Stimulated activated CD4-positive, alpha-beta T cell treated with anti-CD3 and anti-CD28 coated beads, Interleukin-2, amount 100 ng/mL, for 48 hours (primary cell): ENCODE data around the gene AGAP2.
"Not testable (repeated sequence)": the region's sequence is repeated elsewhere in the genome, so short reads cannot be mapped to it uniquely, and the experiment has no call there.

Experiments
- DNase-seq, 2 donors: peaks; one replicate each; pipeline ENCODE4 v3.0.0-alpha.2; 2020

AGAP2 gene

DNA sequence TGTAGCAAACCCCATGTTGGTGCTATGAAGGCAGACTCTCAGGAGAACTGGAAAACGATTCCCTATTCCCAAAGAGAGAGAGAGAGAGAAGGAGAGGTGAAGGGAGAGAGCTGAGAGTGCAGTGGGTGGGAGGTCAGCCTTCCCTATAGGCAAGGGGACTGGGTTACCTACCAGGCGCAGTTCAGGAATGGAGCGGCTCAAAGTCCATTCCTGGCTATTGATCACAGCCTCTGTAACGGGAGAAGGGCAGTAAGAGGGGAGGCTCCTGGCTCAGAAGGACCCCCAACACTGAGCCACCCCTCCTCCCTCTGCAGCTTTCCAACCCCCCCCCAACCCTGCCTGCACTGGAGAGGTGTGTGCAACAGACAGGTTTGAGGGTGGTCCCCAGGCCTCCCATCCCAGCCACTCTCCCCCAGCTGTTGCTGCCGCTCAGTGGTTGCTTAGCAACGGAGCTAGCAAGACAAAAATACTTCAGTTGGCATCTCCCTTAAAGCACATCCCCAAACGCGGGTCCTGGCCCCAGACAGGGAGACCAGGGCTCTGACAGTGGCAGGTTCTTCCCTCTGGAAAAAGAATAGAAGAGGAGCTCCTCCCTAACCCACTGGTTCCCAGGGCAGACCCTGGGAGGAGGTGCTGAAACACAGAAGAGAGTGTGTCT is 3.2 kb downstream of the AGAP2 start:
- no peak for DNase-seq

- DNase-seq: no peak
Measured at GRCh38 chr12:57734591-57734990, 4.0 kb downstream of the AGAP2 start.

DNA sequence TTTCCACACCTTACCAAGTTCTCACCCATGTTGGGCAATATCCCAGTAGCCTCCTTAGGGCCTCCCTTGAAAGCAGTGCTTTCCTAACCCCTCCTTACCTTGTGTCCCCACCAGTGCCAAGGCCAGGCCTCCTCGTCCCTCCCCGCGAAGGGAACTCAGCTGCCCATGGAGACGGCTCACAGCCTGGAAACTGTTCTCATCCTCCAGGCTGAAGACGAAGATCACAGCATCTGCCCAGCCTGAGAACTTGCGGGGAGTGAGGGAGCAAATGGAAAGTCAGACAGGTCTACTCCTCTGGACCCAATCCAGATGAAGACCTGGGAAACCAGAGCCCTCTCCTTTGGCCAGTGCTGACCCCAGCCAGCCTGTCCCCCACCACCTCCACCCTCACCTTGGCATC is 4.6 kb downstream of the AGAP2 start:
- DNase-seq: no peak

DNA sequence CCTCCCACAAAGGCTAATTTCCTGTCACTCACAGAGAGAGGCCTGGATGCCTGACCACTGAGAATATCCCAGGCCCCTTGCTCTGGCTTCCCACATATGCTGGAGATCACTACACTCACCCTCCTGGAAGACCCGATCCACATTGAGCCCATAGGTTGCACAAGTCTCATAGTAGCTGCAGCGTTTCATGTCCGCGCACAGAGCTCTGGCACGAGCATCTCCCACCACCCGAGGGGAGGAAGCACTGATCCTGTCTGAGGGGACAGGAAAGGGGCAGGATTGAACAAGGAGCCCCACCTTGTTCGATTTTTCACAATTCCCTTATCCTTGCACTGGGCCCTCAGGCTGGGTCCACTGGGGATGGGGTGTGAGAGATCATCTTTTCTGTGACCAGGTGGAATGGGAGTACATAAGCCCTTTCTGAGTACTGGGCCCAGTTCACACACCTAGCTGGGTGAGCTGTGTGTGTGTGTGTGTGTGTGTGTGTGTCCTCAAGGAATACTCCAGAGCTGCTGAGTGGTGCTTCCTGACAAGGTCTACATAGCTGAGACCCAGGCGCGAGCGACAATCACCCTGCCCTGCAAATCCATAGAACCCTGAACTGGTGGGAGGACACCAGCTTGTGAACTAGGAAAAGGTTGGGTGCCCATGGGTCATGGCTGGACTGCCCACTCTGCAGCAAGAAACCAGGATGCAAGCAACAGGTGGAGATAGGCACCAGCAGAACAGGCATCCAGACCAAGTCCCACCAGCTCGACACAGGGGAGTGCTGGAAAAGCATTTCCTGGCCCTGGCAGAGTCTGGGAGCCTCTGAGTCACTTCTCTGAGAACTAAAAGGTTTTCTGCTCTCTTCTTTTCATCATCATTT is 5.6 kb downstream of the AGAP2 start:
- no peak for DNase-seq

DNA sequence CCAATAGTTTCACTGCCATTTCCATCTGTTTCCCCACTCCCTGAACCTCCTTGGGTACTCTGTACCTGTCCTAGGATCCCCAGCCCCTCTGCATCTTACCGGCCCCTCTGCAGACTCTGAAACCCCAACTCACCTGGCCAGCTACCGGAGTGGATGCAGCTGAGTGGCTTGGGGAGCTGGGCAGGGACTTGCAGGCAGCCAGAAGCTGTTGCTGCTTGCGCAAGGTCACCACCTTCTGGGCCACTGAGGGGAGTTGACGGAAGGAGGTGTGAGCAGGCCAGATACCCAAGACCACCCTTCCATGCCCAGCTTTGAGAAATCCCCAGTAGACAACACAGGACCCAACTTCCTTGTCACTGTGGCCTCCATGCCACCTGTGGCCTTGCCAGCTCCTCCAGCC is 6.3 kb downstream of the AGAP2 start:
- DNase-seq: no peak

DNA sequence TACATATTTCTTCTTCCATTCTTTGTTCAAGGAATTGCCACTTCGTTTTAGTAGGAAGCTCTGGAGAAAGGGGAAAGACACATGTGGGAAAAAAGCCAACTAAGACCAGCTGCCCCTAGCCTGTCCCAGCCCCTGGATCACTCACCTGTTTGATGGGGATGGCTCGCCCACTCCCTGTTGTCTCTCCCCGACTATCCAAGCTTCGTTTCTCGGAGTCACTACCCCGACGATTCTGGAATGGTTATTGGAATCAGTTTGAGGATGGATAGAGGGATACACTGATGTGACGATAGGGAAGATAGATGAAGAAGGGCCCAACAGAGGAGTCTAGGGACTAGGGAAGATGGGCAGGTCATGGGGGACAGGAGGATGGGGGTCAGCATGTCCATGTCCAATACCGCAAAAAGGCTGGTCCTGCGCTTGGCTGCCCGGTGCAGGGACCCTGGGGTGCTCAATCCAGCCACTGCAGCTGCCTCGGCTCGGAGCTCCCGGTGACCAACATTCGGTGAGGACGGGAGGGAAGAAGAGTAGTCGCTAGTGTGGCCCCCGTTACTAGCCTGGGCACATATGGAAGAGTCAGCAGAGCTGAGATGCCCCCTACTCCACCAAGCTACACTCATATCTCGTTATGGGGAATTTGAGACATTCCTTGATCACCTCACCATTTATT is 7.0 kb downstream of the AGAP2 start:
- no peak for DNase-seq

- no peak for DNase-seq
Measured at GRCh38 chr12:57730336-57731067, 8.0 kb downstream of the AGAP2 start.

- DNase-seq: no peak
Measured at GRCh38 chr12:57729321-57729844, 9.2 kb downstream of the AGAP2 start.

DNA sequence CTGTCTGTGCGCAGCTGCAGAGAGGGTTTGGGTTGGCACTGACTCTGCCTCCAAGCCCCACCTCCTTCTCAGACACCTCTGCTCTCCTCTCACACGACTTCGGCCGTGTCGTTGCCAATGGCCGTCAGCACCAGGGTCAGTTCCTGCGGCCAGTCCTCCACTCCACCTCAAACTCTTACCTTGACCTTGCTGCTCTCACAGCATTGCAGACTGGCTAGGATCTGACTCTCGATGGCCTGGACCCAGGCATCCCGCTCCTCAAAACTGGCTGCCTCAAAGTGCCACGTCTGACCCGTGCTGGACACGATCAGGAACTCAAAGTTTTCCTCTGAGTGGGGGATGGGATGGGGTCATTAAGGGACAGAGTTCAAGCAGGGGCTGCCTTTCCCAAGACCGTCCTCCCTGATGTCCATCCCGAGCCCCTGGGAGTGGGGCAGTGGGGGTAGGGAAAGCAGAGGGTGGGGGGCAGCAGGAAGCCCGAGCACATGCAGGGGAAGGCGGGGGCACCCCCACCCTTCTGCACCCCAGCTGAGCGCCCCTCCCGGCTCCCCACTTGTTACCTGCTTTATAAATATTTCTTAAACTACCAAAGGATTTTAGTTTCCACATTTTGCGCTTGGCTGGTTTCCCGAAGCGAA is 10.7 kb downstream of the AGAP2 start:
- no peak for DNase-seq

DNA sequence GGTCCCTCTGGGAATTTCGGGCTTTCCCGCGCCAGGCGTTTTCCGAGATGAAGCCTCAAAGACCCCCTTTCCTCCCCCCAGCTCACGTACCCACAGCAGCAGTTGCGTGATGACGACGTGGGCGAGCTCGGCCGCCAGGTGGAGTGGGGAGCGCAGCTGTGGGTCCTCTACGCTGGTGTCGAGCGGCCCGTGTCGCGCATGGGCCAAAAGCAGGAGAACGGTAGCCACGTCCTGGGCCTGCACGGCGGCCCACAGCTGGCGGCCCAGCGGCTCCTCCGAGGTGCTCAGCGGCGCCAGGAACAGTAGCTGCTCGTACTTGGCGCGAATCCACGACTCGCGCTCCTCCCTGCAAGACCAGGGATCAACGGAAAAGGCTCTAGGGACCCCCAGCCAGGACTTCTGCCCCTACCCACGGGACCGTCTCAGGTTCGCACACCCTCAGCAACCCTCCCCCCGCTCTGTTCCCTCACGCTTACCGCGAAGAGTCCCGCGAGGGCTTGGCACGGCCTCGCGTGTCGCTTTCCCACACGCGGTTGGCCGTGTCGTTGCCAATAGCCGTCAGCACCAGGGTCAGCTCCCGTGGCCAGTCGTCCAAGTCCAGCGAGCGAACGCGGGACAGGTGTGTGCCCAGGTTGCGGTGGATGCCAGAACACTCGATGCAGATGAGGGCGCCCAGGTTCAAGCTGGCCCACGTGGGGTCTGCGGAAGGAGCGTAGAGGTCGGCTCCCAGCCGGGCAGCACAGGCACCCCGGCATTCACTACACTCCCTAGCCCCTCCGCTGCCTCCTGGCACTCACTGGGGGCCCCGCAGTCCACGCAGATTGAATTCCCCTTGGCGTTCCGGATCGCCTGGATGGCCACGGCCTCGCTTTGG is 11.4 kb downstream of the AGAP2 start:
- DNase-seq: no peak

- no peak for DNase-seq
Measured at GRCh38 chr12:57726151-57726883, 12.2 kb downstream of the AGAP2 start.

GRCh38 chr12:57725851-57726150 is 12.7 kb downstream of the AGAP2 start:
- DNase-seq: no peak

DNA sequence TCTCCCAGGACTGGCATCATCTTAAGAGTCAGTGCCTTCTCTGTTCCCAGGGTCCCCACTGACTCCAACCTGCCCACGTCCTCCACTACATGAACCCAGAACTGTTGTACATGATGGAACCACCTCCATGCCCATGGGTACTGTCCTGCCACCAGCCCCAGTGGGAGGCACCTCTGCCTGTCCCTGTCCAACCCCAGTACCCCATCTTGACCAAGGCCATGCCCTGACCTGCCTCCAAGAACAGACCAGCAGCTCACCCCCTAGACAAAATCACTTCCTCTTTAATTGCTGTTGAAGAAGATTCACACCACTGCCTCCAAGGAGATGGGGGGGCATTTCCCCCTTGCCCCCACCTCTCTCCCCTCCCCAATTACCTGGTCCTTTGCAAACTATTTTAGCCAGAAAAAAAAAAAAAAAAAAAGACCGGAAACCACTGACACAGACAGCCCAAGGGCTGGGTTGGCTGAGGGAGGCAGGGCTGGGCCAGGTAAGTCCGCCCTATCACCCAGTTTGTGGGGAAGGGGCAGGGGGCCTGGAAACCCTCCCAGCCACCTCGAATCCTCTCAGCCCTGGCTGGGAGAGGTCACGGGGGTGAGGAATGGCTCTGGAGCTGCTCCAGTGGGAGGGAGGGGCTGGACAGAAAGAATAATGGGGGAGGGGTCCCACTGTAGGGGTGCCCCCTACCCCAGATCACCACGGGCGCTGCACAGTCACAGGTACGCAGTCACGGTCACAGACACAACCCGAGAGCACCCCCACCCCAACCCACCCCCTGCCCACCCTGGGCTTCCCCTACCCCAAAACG is 13.4 kb downstream of the AGAP2 start:
- DNase-seq: no peak

- DNase-seq: no peak
Measured at GRCh38 chr12:57724003-57724935, 14.3 kb downstream of the AGAP2 start.

GRCh38 chr12:57723630-57723962 is 14.9 kb downstream of the AGAP2 start:
- no peak for DNase-seq

DNA sequence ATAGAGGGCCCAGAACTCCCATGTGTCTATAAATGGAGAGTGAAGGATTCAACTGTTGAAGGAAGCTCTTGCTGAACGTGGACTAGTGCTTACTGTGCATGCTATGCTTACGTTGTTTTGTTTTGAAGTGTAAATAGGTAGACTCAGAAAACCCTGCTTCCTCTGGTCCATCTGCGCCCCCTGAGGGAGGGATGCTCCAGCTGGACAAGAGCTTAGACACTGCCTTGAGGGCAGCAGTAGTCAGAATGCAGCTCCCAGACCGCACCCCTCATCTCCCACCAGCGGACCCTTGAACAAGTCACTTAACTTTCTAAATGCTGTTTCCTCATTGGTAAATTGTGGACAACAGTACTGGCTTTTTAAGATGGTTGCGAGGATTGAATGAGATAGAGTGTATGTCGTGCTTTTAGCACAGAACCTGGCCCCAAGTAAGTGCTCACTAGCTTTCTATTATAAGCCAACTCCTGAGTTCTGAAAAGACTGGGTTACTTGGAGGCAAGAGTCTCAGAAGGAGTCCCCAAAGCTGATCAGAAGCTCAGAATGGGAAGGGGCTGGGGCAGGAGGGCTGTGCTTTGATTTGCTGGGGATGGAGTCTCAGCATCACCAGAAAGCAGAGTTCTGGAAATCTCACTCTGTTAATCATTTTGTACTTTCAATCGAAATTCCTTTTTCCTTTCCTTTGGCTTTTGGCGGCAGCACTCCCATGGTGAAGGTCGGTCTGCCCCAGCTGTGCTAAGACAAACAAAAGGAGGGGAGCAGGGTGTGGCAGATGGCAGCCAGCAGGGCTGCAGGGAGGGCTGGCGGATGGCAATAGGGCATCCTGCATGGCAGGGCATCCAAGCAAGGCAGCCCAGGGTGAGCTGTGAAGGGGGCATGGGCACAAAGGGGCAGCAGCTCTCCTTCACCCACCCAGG is 15.6 kb downstream of the AGAP2 start:
- DNase-seq: no peak

- DNase-seq: not testable (repeated sequence)
Measured at GRCh38 chr12:57721846-57722608, 16.5 kb downstream of the AGAP2 start.
